A549 (cell line): ENCODE measurements around the gene SARS1.

ENCODE experiments used
- CEBPB ChIP-seq, 2 experiments: fragments of >200 bp in 1 of 2; sonication (Bioruptor Twin) in 1 of 2; formaldehyde crosslinking in 1 of 2; IDR thresholded peaks; 2 replicates each; pipeline ENCODE4 v1.6.1; 2012 to 2016
- HDAC2 ChIP-seq: fragments of 200-600 bp; sonication (generic); IDR thresholded peaks from 2 replicates; pipeline ENCODE4 v1.6.1; 2016
- POLR2A ChIP-seq: IDR thresholded peaks from 2 replicates; pipeline ENCODE4 v1.6.1; 2012; ENCODE audit warnings: mild to moderate bottlenecking, low read length
- TF ChIP-seq, protein P1 (sequence below): fragments of 450-650 bp; IDR thresholded peaks from 2 replicates; pipeline ENCODE4 v1.6.1; 2014; ENCODE audit warnings: antibody characterized with exemption
- TF ChIP-seq, protein P2 (sequence below): fragments of >200 bp; sonication (Bioruptor Twin); formaldehyde crosslinking; IDR thresholded peaks from 3 replicates; pipeline ENCODE4 v1.5.1; 2016

DNA sequence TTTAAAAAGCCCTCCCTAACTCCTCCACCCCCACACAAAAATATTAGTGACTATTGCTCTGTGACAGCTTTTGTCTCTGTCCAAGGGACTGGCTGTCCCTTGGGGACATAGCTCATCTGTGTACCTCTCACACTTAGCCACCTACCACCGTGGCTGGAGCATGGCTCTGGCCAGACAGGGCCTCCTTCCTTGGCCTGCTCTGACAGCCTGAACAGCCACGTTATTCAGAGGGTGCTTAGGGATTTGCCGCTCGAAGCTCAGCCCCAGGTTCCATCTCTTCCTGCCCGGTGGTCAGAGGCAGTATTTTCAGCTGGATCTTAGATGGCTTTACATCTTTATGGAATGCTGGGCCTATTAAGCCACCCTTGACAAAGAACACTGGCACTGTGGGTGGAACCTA is 29.5 kb downstream of the SARS1 start:
- TF ChIP-seq HDAC2 (no peak), POLR2A (no peak), CEBPB (IDR thresholded peaks at IDR 0.05) (no peak)
- TF ChIP-seq, protein P1, sequence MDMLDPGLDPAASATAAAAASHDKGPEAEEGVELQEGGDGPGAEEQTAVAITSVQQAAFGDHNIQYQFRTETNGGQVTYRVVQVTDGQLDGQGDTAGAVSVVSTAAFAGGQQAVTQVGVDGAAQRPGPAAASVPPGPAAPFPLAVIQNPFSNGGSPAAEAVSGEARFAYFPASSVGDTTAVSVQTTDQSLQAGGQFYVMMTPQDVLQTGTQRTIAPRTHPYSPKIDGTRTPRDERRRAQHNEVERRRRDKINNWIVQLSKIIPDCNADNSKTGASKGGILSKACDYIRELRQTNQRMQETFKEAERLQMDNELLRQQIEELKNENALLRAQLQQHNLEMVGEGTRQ = no peak
- TF ChIP-seq, protein P2, sequence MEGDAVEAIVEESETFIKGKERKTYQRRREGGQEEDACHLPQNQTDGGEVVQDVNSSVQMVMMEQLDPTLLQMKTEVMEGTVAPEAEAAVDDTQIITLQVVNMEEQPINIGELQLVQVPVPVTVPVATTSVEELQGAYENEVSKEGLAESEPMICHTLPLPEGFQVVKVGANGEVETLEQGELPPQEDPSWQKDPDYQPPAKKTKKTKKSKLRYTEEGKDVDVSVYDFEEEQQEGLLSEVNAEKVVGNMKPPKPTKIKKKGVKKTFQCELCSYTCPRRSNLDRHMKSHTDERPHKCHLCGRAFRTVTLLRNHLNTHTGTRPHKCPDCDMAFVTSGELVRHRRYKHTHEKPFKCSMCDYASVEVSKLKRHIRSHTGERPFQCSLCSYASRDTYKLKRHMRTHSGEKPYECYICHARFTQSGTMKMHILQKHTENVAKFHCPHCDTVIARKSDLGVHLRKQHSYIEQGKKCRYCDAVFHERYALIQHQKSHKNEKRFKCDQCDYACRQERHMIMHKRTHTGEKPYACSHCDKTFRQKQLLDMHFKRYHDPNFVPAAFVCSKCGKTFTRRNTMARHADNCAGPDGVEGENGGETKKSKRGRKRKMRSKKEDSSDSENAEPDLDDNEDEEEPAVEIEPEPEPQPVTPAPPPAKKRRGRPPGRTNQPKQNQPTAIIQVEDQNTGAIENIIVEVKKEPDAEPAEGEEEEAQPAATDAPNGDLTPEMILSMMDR = no peak
